Uterus (tissue), 4 donors: ENCODE results near the gene CATSPER3. TPM values are rescaled to one million over a fixed set of nuclear protein-coding genes. Genes with fewer than 3 reads are reported as not detected.

Experiments
- DNase-seq, 2 donors: peaks; one replicate each; pipeline ENCODE4 v3.0.0-alpha.2; 2019 to 2020
- H3K27ac ChIP-seq, 2 donors: fragments of 200-600 bp; sonication (generic); 1 replicate in 1 of 2; 2 replicates in 1 of 2; pipeline ENCODE4 v1.5.1; 2016 to 2018
- H3K27me3 ChIP-seq, 2 donors: fragments of 200-600 bp; sonication (generic); one replicate each; pipeline ENCODE4 v1.5.1; 2018 to 2019; ENCODE audit warnings: control low read depth in 1 of 2
- H3K36me3 ChIP-seq, 2 donors: fragments of 200-600 bp; sonication (generic); one replicate each; pipeline ENCODE4 v1.5.1; 2019; ENCODE audit warnings: control low read depth in 1 of 2
- H3K4me1 ChIP-seq, 2 donors: fragments of 200-600 bp; sonication (generic); one replicate each; pipeline ENCODE4 v1.5.1; 2018 to 2019; ENCODE audit warnings: control low read depth in 1 of 2
- H3K4me3 ChIP-seq, 2 donors: fragments of 200-600 bp; sonication (generic); 1 replicate in 1 of 2; 2 replicates in 1 of 2; pipeline ENCODE4 v1.5.1; 2018 to 2019; ENCODE audit warnings: mild to moderate bottlenecking in 1 of 2
- H3K9me3 ChIP-seq, 2 donors: fragments of 200-600 bp; sonication (generic); one replicate each; pipeline ENCODE4 v1.5.1; 2019; ENCODE audit warnings: control low read depth in 1 of 2
- POLR2A ChIP-seq, 2 donors: fragments of 450-650 bp; IDR thresholded peaks; one replicate each; pipeline ENCODE4 v1.6.1; 2016; ENCODE audit warnings: antibody characterized with exemption in 2 of 2, mild to moderate bottlenecking in 1 of 2, moderate library complexity in 1 of 2
- intact Hi-C: fragments of 100-400 bp; cut with DNase I; formaldehyde crosslinking; loops from one replicate; pipeline ENCODE4 v1.15.1; 2023; ENCODE audit warnings: low total_unique reads
- total RNA-seq, 4 donors: library from RNA; depleted of rRNA in 3 of 4; stranded (reverse); fragments of >200 nt in 3 of 4; gene quantifications; one replicate each; pipeline versions ENCODE4 v1.1.0 to v1.2.4, GENCODE V29; 2014 to 2023
- TF ChIP-seq, protein P1 (sequence below), 4 experiments: fragments of 200-600 bp in 2 of 4; fragments of 450-650 bp in 2 of 4; sonication (generic) in 2 of 4; IDR thresholded peaks; one replicate each; pipeline ENCODE4 v1.5.1; 2016 to 2019; ENCODE audit warnings: antibody characterized with exemption in 4 of 4, mild to moderate bottlenecking in 2 of 4, moderate library complexity in 1 of 4
- donor health status: DM: yes; HTN: yes; CAD: no.

CATSPER3 gene
- total RNA-seq, 4 donors from 2014 or later: 0.48 to 2.7 TPM; not detected in 2

DNA sequence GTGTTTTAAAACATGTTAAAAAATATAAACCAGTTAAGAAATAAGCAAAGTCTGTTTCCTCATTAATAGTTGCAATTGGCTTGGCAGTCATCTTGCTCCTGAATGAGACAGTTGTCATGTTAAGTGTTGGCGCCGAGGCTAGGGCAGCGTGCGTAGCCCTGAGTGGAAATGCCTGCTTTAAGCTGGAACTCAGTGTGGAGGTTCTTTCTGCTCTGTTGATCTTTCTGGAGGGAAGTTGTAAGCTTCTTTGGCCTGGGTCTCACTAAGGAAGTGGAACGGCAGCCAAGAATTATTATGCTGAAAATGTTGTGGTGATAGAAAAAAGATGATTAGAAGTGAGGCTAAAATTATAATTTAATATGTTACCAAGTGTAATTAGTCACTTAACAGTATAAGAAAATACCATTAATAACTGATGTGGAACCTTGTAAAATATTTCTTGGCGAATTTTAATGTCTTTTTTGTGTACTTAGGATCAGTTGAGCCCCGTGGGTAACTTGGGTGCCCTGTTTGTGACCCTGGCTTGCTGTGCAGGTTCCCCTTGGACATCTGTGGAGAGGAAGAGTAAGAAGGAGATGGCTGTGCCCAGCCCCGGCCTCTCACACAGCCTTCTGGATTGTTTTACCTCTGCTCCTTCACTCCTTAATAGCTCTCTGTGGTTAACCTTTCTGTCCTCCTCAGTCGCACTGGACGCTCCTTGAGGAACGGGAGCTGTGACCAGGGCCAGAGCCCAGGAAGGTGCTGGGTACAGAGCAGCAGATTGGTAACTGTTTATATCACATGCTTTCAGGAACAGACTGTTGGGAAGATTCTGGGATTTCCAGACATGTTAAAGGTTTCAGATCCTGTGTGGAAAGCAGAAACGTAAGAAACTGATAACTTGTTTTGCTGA, 31.8 kb upstream of the CATSPER3 start:
- TF ChIP-seq, protein P1, sequence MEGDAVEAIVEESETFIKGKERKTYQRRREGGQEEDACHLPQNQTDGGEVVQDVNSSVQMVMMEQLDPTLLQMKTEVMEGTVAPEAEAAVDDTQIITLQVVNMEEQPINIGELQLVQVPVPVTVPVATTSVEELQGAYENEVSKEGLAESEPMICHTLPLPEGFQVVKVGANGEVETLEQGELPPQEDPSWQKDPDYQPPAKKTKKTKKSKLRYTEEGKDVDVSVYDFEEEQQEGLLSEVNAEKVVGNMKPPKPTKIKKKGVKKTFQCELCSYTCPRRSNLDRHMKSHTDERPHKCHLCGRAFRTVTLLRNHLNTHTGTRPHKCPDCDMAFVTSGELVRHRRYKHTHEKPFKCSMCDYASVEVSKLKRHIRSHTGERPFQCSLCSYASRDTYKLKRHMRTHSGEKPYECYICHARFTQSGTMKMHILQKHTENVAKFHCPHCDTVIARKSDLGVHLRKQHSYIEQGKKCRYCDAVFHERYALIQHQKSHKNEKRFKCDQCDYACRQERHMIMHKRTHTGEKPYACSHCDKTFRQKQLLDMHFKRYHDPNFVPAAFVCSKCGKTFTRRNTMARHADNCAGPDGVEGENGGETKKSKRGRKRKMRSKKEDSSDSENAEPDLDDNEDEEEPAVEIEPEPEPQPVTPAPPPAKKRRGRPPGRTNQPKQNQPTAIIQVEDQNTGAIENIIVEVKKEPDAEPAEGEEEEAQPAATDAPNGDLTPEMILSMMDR (IDR thresholded peaks at IDR 0.05): no peak
- no peak for TF ChIP-seq POLR2A (IDR thresholded peaks at IDR 0.05)
- no peaks in the 10 kb centered on the region for H3K4me1 ChIP-seq
- no peak for DNase-seq
- no peaks in the 10 kb centered on the region for H3K36me3 ChIP-seq
- no peaks in the 10 kb centered on the region for H3K27me3 ChIP-seq
- H3K9me3 ChIP-seq: no peaks in the 10 kb centered on the region
- no peak overlapping the region for H3K27ac ChIP-seq
- intact Hi-C loops: no loop called here
- no peak overlapping the region for H3K4me3 ChIP-seq

DNA sequence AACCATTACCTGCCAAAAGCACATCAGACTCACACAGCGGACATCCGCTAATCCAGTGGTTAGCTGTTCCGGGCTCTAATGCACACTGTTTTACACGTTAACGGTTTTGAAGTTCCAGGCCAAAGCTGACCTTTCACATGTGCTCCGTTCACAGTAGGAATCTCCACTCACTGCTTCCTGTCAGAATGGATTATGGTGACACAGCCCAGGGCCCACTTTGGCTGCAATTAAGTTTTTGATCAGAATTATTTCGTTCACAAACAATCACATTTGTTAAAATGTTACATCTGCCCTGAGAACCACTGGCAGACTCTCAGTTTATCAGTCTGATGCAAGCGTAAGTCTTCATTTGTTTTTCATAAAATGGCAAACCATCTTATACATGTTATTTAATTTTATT, 30.2 kb upstream of the CATSPER3 start:
- no peaks in the 10 kb centered on the region for H3K4me1 ChIP-seq
- DNase-seq: no peak
- TF ChIP-seq, protein P1 (IDR thresholded peaks at IDR 0.05): no peak
- TF ChIP-seq POLR2A (IDR thresholded peaks at IDR 0.05): no peak
- H3K27me3 ChIP-seq: no peaks in the 10 kb centered on the region
- no peaks in the 10 kb centered on the region for H3K36me3 ChIP-seq
- no peak overlapping the region for H3K4me3 ChIP-seq
- no peaks in the 10 kb centered on the region for H3K9me3 ChIP-seq
- no peak overlapping the region for H3K27ac ChIP-seq
- intact Hi-C loops: no loop called here

DNA sequence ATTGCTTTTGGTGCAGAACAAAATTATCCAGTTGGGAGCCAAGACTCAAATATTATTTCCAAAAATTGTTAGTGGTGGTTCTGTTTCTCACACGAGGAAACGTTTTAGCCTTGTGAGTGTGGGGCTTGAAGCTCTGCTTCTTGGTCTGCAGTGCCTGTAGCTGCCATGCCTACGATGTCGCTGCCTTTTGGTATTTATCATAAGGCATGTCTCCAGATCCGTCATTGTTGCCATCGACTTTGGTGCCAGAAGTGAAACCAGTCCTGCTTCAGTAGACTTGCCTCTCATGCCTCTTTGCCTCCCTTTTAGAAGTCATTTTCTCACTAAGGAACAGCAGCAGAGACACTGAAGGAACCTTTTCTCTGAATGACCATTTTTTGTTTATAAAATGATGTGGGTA, 29.7 kb upstream of the CATSPER3 start:
- Histone ChIP-seq H3K4me3 (no peak overlapping the region), H3K4me1 (no peaks in the 10 kb centered on the region), H3K9me3 (no peaks in the 10 kb centered on the region), H3K36me3 (no peaks in the 10 kb centered on the region), H3K27me3 (no peaks in the 10 kb centered on the region), H3K27ac (no peak overlapping the region)
- intact Hi-C loops: no loop called here
- TF ChIP-seq, protein P1 (IDR thresholded peaks at IDR 0.05): no peak
- TF ChIP-seq POLR2A (IDR thresholded peaks at IDR 0.05): no peak
- no peak for DNase-seq

DNA sequence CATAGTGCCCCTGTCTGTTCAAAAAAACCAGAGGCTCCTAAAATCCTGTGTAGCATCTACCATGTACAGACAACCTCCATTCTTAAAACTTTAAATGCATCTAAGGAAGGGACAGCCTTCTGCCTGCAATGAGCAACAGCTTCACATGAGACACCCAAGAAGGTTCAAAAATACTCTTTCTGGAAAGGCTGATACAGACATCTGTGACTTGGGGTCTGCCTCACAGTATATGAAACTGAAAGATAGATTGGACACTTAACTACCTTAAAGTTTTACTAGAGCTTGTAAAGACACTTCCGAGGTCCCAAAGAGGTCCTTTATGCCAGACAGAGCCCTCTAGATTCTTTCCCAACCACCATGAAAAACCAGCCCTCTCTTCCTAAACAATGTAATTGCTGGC, 28.2 kb upstream of the CATSPER3 start:
- Histone ChIP-seq H3K9me3 (no peaks in the 10 kb centered on the region), H3K27me3 (no peaks in the 10 kb centered on the region), H3K27ac (no peak overlapping the region), H3K4me3 (no peak overlapping the region), H3K4me1 (no peaks in the 10 kb centered on the region), H3K36me3 (no peaks in the 10 kb centered on the region)
- no peak for DNase-seq
- TF ChIP-seq POLR2A (IDR thresholded peaks at IDR 0.05): no peak
- intact Hi-C loops: no loop called here

DNA sequence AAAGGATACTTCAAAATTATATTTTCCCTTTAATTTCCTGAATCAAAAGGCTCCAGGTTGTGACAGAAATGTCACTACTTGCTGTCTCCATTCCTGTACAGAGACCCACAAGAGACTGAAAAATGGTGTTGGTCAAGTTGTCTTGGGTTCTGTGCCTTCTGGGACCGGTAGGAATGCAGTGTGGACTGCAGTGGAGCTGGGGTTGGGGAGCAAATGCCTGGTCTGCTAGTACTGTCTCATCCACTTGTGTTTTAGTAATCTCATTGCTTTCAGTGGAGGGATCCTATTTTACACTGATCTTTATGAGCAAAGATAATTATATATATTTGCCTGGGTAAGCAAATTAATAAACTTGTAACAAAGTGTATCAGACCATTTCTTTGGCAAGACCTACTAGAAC, 24.2 kb upstream of the CATSPER3 start:
- Histone ChIP-seq H3K4me3 (no peak overlapping the region), H3K36me3 (no peaks in the 10 kb centered on the region), H3K27me3 (no peaks in the 10 kb centered on the region), H3K4me1 (no peaks in the 10 kb centered on the region), H3K27ac (no peak overlapping the region), H3K9me3 (no peaks in the 10 kb centered on the region)
- DNase-seq: no peak
- intact Hi-C loops: no loop called here
- TF ChIP-seq POLR2A (IDR thresholded peaks at IDR 0.05): no peak
- TF ChIP-seq, protein P1 (IDR thresholded peaks at IDR 0.05): no peak
